Choroid plexus epithelial cell (primary cell): ENCODE data around the gene BDNF.

Experiments
- DNase-seq: peaks from one replicate; pipeline ENCODE4 v3.0.0-alpha.2; 2010; ENCODE audit warnings: low read depth
- H3K4me3 ChIP-seq: 2 replicates; pipeline ENCODE4 v1.5.1; 2011; ENCODE audit warnings: low read depth, mild to moderate bottlenecking, control low read depth, low read length, moderate library complexity
- CTCF ChIP-seq: conservative IDR thresholded peaks from 2 replicates; pipeline ENCODE4 v1.5.1; 2011; ENCODE audit warnings: low read depth, mild to moderate bottlenecking, control low read depth, inconsistent platforms, low read length, moderate library complexity

BDNF gene

GRCh38 chr11:27619039-27619574 lies 81.1 kb downstream of the BDNF start:
- no peak for TF ChIP-seq CTCF
- H3K4me3 ChIP-seq, result no peak overlapping the region
- DNase-seq, result no peak

- DNase-seq, result no peak
- TF ChIP-seq CTCF, result no peak
- no peak overlapping the region for H3K4me3 ChIP-seq
Observed at GRCh38 chr11:27618281-27618915, 81.9 kb downstream of the BDNF start.

GRCh38 chr11:27616711-27617110 lies 83.5 kb downstream of the BDNF start:
- no peak for DNase-seq
- H3K4me3 ChIP-seq, result no peak overlapping the region
- TF ChIP-seq CTCF, result no peak

GRCh38 chr11:27615833-27616232 lies 84.4 kb downstream of the BDNF start:
- DNase-seq, result no peak
- no peak overlapping the region for H3K4me3 ChIP-seq
- no peak for TF ChIP-seq CTCF

- DNase-seq, result no peak
- H3K4me3 ChIP-seq, result no peak overlapping the region
- TF ChIP-seq CTCF, result no peak
Observed at GRCh38 chr11:27614092-27614491, 86.2 kb downstream of the BDNF start.

- no peak for TF ChIP-seq CTCF
- DNase-seq, result no peak
- no peak overlapping the region for H3K4me3 ChIP-seq
Observed at GRCh38 chr11:27612932-27613880, 87.0 kb downstream of the BDNF start.
